SK-N-MC (cell line): ENCODE results near the gene SLFN14.

Experiments
- DNase-seq: peaks from one replicate; pipeline ENCODE4 v3.0.0-alpha.2; 2011; ENCODE audit warnings: low read depth, low spot score
- H3K27ac ChIP-seq: fragments of 200-600 bp; sonication (generic); 2 replicates; pipeline ENCODE4 v1.5.1; 2016; ENCODE audit warnings: mixed run types
- H3K36me3 ChIP-seq: fragments of 200-600 bp; sonication (generic); 2 replicates; pipeline ENCODE4 v1.6.1; 2017; ENCODE audit warnings: antibody characterized with exemption, low read length, mixed read lengths; ENCODE audit not compliant: insufficient read depth
- H3K4me3 ChIP-seq: fragments of 200-600 bp; sonication (generic); 2 replicates; pipeline ENCODE4 v1.5.1; 2016
- H3K9ac ChIP-seq: fragments of 200-600 bp; sonication (generic); 2 replicates; pipeline ENCODE4 v1.8.0; 2017; ENCODE audit warnings: mixed run types, mixed read lengths; ENCODE audit not compliant: insufficient read length
- H3K9me3 ChIP-seq: fragments of 200-600 bp; sonication (generic); 2 replicates; pipeline ENCODE4 v1.6.1; 2017; ENCODE audit warnings: low read depth, mild to moderate bottlenecking, antibody characterized with exemption, low read length, moderate library complexity, mixed read lengths
- EZH2 ChIP-seq: fragments of 200-600 bp; sonication (generic); IDR thresholded peaks from one replicate; pipeline ENCODE4 v1.6.1; 2017; ENCODE audit warnings: antibody characterized with exemption
- FOXP2 ChIP-seq: optimal IDR thresholded peaks from 2 replicates; pipeline ENCODE3; 2011; ENCODE audit warnings: mild to moderate bottlenecking, moderate library complexity; ENCODE audit not compliant: insufficient read depth; ENCODE audit errors: extremely low read length, control extremely low read depth
- POLR2AphosphoS5 ChIP-seq: IDR thresholded peaks from 2 replicates; pipeline ENCODE4 v1.6.1; 2012; ENCODE audit warnings: mild to moderate bottlenecking, low read depth, low read length, borderline replicate concordance

Gene SLFN14

DNA sequence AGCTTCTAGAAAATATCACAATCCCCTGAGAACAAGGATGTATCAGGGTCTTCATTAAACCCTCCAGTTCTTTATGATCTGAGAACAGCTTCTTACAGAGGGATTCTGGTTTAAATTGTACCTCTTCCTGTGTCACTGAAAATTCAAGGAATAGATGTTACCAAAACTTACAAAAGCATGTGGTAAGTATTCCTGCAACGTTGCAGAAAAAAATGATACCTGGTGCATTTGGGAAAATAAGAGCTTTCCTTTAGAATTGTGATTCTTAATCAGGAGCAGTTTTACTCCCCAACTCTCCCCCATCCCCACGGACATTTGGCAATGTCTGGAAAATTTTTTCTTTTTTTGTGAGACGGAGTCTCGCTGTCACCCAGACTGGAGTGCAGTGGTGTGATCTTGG is 7.3 kb downstream of the SLFN14 start:
- TF ChIP-seq FOXP2, result no peak
- no peak for TF ChIP-seq EZH2
- Histone ChIP-seq H3K4me3 (no peak overlapping the region), H3K9me3 (no peaks in the 10 kb centered on the region), H3K9ac (no peak overlapping the region), H3K36me3 (no peaks in the 10 kb centered on the region), H3K27ac (no peak overlapping the region)
- DNase-seq, result no peak

DNA sequence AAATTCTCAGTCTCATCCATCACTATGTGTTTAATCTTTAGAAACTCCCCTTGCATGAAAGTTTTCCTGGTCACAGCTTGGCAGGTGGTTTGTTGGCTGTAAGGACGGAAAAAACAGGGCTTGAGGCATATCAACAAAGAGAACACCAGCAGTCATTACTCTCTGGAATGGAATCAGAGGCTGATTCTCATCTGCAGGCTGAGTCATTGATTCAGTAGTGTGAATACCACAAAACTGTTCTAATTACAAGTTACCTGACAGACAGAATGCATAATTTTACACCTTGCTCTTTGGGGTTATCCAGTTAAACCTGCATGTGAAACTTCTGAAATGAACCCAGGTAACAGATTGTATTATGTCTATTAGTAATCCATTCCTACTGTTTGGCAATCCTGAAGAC is 11.6 kb downstream of the SLFN14 start:
- Histone ChIP-seq H3K36me3 (no peaks in the 10 kb centered on the region), H3K9me3 (no peaks in the 10 kb centered on the region), H3K9ac (no peak overlapping the region), H3K27ac (no peak overlapping the region), H3K4me3 (no peak overlapping the region)
- no peak for DNase-seq
- TF ChIP-seq FOXP2, result no peak
- TF ChIP-seq POLR2AphosphoS5, result no peak
- no peak for TF ChIP-seq EZH2

DNA sequence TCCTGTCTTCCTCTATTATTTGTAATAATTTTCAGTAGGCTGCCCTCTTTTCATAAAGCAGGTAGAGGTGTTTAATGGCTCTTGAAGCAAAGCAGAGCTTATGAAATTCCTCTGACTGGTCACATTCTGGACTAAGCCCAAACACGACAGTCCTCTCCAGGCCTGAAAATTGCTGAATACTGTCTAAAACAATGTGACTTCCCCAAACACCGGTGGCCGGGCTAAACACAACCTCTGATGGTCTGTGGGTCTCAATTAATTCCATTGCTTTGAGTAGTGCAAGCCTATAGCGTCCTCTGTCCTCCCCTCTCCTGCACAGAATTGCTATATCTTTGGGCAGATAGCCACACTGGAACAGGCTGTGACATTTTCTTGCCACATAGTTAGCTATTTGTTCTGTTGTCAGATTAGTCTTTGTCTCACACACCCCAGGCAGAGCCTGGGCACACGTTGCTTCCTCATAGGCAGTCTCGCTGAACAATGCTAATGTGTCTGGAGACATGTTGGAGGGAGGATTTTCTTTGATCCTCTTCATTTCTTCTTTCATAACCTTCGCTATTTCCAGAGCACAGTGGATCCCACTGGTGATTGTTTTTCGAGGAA is 12.3 kb downstream of the SLFN14 start:
- DNase-seq, result no peak
- TF ChIP-seq POLR2AphosphoS5, result no peak
- no peak for TF ChIP-seq EZH2
- TF ChIP-seq FOXP2, result no peak
- H3K9me3 ChIP-seq, result no peaks in the 10 kb centered on the region
- H3K36me3 ChIP-seq, result no peaks in the 10 kb centered on the region
- H3K4me3 ChIP-seq, result no peak overlapping the region
- no peak overlapping the region for H3K27ac ChIP-seq
- no peak overlapping the region for H3K9ac ChIP-seq

DNA sequence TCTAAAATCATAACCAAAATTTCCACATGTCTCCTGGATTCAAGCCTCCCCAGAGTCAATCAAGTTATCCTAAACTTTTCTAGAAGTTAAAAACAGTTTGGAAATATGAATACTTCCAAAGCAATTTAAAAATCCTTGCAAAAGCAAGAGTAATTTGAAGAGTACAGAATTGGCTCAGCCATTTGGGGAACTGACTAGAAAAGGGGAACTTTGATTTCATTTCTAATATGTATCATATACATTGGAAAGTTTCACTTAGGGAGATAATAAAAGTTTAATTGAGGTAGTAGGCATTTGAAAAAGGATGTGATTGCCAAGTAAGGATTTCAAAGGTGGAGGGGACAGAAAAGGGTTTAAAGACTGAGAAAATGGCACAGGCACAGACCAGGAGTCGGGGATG is 14.1 kb downstream of the SLFN14 start:
- no peak overlapping the region for H3K9ac ChIP-seq
- no peak for DNase-seq
- TF ChIP-seq POLR2AphosphoS5, result no peak
- no peak for TF ChIP-seq FOXP2
- TF ChIP-seq EZH2, result no peak
- H3K4me3 ChIP-seq, result no peak overlapping the region
- H3K9me3 ChIP-seq, result no peaks in the 10 kb centered on the region
- no peaks in the 10 kb centered on the region for H3K36me3 ChIP-seq
- no peak overlapping the region for H3K27ac ChIP-seq

DNA sequence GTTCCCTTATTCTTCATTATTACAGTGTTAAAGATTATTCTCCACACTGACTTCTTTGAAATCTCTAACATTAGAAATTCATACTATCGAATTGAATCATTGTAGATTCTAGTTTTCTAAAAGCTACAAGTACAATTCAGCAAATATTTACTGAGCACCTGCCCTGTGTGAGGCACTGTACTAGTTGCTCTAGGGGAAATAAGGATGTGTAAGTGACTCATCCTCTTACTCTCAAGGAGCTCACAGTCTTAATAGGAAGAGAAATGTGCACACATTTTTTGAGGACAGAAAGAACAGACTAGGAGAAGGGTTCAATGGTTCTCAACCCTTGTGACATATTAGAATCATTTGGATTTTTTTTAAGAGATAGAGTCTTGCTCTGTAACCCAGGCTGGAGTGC is 15.5 kb downstream of the SLFN14 start:
- Histone ChIP-seq H3K9me3 (no peaks in the 10 kb centered on the region), H3K9ac (no peak overlapping the region), H3K36me3 (no peaks in the 10 kb centered on the region), H3K4me3 (no peak overlapping the region), H3K27ac (no peak overlapping the region)
- TF ChIP-seq POLR2AphosphoS5 (no peak), EZH2 (no peak), FOXP2 (no peak)
- no peak for DNase-seq

DNA sequence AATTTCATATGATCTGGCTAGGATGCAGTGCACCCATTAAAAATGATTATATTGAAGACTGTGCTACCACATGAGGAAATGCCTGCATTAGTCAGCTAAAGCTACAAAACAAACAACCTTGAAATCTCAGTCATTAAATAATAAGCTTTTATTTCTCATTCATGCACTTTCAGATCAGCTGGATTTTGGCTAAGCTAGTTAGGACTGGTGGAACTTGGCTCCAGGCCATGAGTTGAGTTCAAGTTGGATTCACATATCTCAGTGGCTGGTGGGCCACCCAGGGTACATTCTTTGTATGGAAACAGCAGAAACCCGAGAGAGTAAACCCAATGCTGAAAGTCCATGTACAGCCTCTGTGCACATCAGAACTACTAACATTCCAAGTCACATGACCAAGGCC is 16.8 kb downstream of the SLFN14 start:
- no peak overlapping the region for H3K9ac ChIP-seq
- no peaks in the 10 kb centered on the region for H3K9me3 ChIP-seq
- no peak overlapping the region for H3K4me3 ChIP-seq
- no peak for DNase-seq
- no peaks in the 10 kb centered on the region for H3K36me3 ChIP-seq
- TF ChIP-seq EZH2 (no peak), FOXP2 (no peak), POLR2AphosphoS5 (no peak)
- H3K27ac ChIP-seq, result no peak overlapping the region

DNA sequence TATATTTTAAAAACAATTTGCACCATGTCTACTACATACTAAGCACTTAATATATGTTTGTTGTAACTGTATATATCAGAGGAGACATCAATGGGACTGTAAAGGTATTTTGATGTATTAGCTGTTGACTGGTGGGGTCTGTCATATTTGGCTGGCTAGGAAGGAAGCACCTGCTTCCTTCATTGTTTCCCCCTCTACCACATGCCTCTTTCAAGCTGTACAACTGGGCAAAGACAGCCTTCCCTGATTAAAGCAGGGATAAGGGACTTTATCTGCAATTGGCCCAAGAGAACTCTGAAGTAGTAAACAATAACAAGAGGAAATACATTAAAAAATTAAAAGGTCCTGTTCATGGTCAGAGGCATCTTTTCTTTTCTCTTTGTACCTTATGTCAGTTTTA is 17.6 kb downstream of the SLFN14 start:
- TF ChIP-seq FOXP2 (no peak), POLR2AphosphoS5 (no peak), EZH2 (no peak)
- Histone ChIP-seq H3K36me3 (no peaks in the 10 kb centered on the region), H3K27ac (no peak overlapping the region), H3K4me3 (no peak overlapping the region), H3K9ac (no peak overlapping the region), H3K9me3 (no peaks in the 10 kb centered on the region)
- no peak for DNase-seq

DNA sequence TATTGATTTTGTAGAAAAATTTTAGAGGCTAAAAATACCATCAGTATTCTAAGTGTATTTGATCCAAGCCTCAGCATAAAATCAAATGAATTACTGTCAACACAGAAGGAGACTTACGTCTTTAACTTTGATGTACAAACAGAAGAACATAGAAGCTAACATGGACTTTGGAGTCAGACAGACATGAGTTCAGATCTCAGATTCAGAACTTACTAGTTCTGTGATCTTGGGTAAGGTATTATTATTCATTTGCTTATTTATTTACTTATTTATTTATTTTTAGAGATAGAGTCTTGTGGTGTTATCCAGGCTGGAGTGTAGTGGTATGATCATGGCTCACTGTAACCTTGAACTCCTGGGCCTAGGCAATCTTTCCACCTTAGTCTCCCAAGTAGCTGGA is 19.2 kb downstream of the SLFN14 start:
- Histone ChIP-seq H3K4me3 (peak overlapping the region; percentile 57; the same call in 1 of the 2 replicates), H3K27ac (peak overlapping the region; percentile 42; the same call in 1 of the 2 replicates), H3K36me3 (no peaks in the 10 kb centered on the region), H3K9me3 (no peaks in the 10 kb centered on the region), H3K9ac (peak overlapping the region; percentile 58)
- no peak for TF ChIP-seq POLR2AphosphoS5
- TF ChIP-seq FOXP2, result no peak
- no peak for TF ChIP-seq EZH2
- no peak for DNase-seq
